ENCODE data around the gene GPC6. TPM values are rescaled to one million over a fixed set of nuclear protein-coding genes. Genes with fewer than 3 reads are reported as not detected.

Gene GPC6
- polyA plus RNA-seq, 6 donors from 2014 or later = not detected

DNA sequence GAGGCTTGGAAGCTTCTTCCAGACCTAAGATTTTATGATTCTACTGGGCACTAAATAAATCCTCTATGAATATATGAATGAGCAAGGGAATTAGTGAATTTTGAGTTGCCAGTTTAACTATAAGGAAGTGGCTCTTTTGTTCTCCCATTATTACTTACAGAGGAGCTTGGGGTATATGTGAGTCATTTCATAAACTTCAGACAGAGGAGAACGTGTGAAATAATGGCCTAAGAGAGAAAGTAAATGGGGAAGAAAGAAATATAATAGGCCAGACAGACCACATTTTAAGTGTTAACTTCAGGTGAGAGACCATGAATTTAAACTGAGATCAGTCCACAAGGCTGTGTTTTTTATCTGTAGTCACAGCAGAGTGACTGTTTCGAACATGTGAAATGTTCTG lies 570.9 kb downstream of the GPC6 start:
- Mint-ChIP-seq H3K4me1 (no peaks in the 10 kb centered on the region), H3K27me3 (no peaks in the 10 kb centered on the region)
- ATAC-seq (ENCODE audit: low read depth in 2 of 2) = no peak

DNA sequence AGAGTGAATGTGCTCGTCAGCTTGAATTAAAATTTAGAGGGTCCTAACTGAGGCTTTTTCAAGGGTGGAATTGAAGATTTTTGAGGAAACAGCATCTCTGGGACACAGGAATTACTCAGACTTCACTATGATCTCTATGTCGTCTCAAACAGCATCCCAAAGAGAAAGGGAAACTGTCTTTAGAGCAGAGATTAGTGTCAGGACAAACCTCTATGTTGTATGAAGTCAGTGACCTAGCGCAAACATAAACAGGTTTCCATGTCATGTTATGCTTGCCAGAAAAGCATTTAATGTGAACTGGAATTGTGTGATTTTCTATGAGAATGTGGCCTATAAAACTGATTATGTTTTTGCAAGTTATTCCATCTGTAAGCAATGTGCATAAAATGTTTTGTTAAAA lies 573.7 kb downstream of the GPC6 start:
- ATAC-seq (ENCODE audit: low read depth in 2 of 2) (no peak), DNase-seq (no peak)
- Mint-ChIP-seq H3K27ac (no peak overlapping the region), H3K36me3 (no peaks in the 10 kb centered on the region), H3K4me1 (no peaks in the 10 kb centered on the region), H3K9me3 (peaks cover 0 to 9% (median 0%) of the 10 kb centered on the region in 7 donors), H3K27me3 (no peaks in the 10 kb centered on the region), H3K4me3 (no peak overlapping the region)

More for the DNA sequence above, 570.9 kb downstream of the GPC6 start:
- H3K36me3 Mint-ChIP-seq = no peaks in the 10 kb centered on the region
- H3K9me3 Mint-ChIP-seq = peaks cover 0 to 6% (median 0%) of the 10 kb centered on the region in 7 donors
- no peak overlapping the region for H3K4me3 Mint-ChIP-seq
- no peak overlapping the region for H3K27ac Mint-ChIP-seq
- DNase-seq = no peak

DNA sequence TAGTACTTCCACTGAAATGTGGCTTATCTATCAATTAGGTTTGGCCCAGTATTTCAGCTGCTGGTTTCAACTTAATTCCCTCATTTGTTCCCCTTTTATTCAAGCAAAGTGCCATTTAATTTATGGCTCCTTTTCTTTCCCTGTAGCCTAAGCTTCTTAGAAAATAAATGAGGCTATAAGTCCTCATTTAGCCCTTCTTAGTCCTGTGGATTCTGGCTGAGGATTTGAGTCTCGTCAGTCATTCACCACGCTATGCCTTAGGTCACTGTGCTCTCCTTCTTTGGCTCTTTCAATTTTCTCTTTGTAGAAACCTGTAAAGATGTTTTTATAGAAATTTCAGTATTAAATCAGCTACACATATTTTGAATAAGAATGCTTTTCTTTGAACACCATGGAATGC lies 579.1 kb downstream of the GPC6 start:
- no peaks in the 10 kb centered on the region for H3K4me1 Mint-ChIP-seq
- no peaks in the 10 kb centered on the region for H3K27me3 Mint-ChIP-seq
- ATAC-seq (ENCODE audit: low read depth in 2 of 2) (no peak), DNase-seq (no peak)
- H3K9me3 Mint-ChIP-seq = peaks cover 0 to 3% (median 1%) of the 10 kb centered on the region in 7 donors
- H3K27ac Mint-ChIP-seq = no peak overlapping the region
- H3K36me3 Mint-ChIP-seq = no peaks in the 10 kb centered on the region
- no peak overlapping the region for H3K4me3 Mint-ChIP-seq

DNA sequence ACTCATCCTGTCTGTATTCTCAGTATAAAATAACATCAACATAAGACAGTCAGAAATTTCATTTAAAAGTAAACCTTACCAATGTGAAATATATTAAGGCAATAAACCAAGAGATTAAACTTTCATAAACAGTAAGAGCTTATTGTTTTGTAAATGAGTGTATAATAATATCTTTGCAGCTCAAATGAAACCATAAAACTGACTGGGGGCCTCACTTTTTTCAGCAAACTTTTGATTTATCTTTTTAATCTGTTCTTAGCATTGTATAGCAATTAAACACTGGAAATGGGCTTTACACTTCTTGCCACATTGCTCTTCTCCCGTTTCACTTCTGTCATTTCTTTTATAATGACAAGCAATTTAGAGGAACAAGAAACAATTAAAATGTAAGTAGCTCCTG lies 580.3 kb downstream of the GPC6 start:
- Mint-ChIP-seq H3K4me1 (no peaks in the 10 kb centered on the region), H3K4me3 (no peak overlapping the region), H3K9me3 (peaks cover 0 to 4% (median 1%) of the 10 kb centered on the region in 7 donors), H3K27me3 (no peaks in the 10 kb centered on the region), H3K27ac (no peak overlapping the region), H3K36me3 (no peaks in the 10 kb centered on the region)
- DNase-seq (no peak), ATAC-seq (ENCODE audit: low read depth in 2 of 2) (no peak)

DNA sequence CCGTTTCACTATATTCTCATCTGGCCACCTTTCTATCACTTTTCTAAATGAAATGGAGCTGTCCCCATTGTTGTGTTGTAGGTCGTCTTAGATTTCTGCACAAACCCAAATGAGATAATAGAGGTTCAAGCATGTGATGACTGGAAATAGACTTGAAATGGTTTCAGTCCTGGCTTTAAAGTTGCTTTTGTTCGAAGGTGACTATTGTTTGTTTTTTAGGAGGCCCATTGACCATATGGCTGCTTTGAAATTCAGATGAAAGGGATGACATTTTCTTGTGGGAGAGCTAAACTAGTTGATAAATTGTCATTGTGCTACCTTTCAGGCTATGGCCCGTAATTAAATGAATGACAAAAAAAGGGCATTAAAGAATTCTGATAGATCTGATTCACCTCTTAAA lies 583.7 kb downstream of the GPC6 start:
- H3K4me3 Mint-ChIP-seq = no peak overlapping the region
- no peaks in the 10 kb centered on the region for H3K36me3 Mint-ChIP-seq
- H3K4me1 Mint-ChIP-seq = no peaks in the 10 kb centered on the region
- no peak for DNase-seq
- no peaks in the 10 kb centered on the region for H3K27me3 Mint-ChIP-seq
- no peak for ATAC-seq (ENCODE audit: low read depth in 2 of 2)
- H3K9me3 Mint-ChIP-seq = peaks cover 0 to 3% (median 0%) of the 10 kb centered on the region in 7 donors
- no peak overlapping the region for H3K27ac Mint-ChIP-seq

DNA sequence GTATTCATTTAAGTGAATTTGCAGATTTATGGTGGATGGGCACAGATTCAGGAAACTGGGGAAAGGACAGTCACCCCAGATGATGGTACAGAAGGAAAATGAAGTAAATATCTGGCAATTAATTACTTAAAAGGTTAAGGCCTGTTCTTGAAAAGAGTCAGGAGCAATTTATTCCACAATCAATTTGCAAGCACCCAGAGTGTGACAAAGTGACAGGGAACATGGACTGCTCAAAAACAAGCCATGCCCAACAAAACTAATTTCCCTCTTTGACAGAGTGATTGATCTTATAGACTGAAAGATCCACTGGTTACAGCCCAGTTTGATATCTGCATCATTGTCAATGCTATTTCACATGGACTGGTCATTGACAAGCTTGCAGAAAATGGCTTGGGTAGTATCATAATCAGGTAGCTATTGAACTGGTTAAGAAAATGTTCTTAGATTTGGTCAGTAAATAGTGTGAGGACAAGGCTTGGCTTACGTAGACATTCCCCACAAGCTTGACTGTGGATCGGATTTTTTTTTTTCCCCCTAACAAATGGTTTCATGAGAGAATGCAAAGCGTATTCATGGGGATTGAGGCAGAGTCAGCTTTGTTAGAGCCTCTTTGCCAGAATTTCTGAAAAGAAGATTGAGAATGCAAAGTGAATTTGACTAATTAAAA lies 584.6 kb downstream of the GPC6 start:
- Mint-ChIP-seq H3K4me3 (no peak overlapping the region), H3K27me3 (no peaks in the 10 kb centered on the region), H3K9me3 (peaks cover 0 to 3% (median 0%) of the 10 kb centered on the region in 7 donors), H3K27ac (no peak overlapping the region), H3K36me3 (no peaks in the 10 kb centered on the region), H3K4me1 (no peaks in the 10 kb centered on the region)
- ATAC-seq (ENCODE audit: low read depth in 2 of 2) (no peak), DNase-seq (no peak)

DNA sequence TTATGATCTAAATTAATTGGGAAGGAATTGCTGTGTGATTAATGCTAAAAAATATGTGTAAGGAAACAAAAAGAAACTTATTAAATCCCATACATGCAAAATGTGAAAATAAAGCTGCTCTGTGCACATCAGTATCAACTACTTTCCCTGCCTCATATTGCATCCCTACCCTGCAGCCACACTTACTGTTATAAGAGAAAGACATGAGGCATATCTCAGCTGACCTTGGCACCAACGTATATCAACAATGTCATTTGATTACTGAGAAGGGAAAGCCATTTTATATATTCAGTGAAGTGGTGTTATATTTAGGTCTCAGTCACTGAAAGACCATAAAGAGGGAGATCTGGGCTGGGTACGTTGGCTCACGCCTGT lies 585.1 kb downstream of the GPC6 start:
- Mint-ChIP-seq H3K27ac (no peak overlapping the region), H3K9me3 (peaks cover 0 to 3% (median 0%) of the 10 kb centered on the region in 7 donors), H3K4me3 (no peak overlapping the region), H3K4me1 (no peaks in the 10 kb centered on the region), H3K27me3 (no peaks in the 10 kb centered on the region), H3K36me3 (no peaks in the 10 kb centered on the region)
- ATAC-seq (ENCODE audit: low read depth in 2 of 2) = no peak
- no peak for DNase-seq

DNA sequence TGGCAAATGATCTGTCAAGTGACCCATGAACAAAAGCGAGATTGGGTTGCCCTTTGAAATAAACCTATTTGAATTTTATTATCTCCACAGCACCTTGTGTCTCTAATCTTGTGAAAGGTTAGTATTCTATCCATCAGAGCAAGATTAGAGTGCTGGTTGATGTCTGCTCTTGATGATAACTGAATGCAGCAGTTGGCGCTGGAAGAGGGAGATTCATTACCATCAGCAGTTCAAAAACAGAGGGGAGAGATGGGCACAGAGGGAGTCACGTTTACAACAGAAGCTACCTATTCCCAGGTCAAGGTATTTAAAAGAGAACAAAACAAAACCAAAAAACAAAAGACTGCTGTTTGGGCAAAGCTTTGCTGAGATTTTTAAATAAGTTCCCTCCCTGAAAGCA lies 588.1 kb downstream of the GPC6 start:
- H3K9me3 Mint-ChIP-seq = peaks cover 0 to 4% (median 0%) of the 10 kb centered on the region in 7 donors
- no peaks in the 10 kb centered on the region for H3K4me1 Mint-ChIP-seq
- H3K4me3 Mint-ChIP-seq = no peak overlapping the region
- no peak for DNase-seq
- H3K36me3 Mint-ChIP-seq = no peaks in the 10 kb centered on the region
- no peak for ATAC-seq (ENCODE audit: low read depth in 2 of 2)
- H3K27ac Mint-ChIP-seq = no peak overlapping the region
- no peaks in the 10 kb centered on the region for H3K27me3 Mint-ChIP-seq

DNA sequence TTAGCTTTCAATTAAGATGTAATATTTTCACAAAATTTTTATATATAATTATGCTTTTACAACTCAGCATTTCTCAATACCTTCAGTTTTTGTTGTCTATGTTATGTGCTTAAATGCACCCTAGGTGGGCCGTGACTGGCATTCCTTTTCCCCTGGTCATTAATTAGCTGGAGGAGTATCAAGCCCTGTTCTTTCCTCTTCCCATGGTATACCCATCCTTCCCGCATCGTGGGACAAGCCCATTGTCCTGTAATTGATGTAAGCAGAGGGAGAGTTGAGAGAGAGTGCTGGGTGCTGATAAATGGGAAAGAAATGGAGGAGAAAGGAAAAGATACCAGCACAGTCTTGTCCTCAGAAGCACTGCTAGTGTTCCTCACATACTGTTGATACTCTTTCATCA lies 591.7 kb downstream of the GPC6 start:
- Mint-ChIP-seq H3K36me3 (no peaks in the 10 kb centered on the region), H3K27ac (no peak overlapping the region), H3K4me3 (no peak overlapping the region), H3K4me1 (no peaks in the 10 kb centered on the region), H3K27me3 (no peaks in the 10 kb centered on the region), H3K9me3 (peaks cover 0 to 2% (median 0%) of the 10 kb centered on the region in 7 donors)
- DNase-seq (no peak), ATAC-seq (ENCODE audit: low read depth in 2 of 2) (no peak)

DNA sequence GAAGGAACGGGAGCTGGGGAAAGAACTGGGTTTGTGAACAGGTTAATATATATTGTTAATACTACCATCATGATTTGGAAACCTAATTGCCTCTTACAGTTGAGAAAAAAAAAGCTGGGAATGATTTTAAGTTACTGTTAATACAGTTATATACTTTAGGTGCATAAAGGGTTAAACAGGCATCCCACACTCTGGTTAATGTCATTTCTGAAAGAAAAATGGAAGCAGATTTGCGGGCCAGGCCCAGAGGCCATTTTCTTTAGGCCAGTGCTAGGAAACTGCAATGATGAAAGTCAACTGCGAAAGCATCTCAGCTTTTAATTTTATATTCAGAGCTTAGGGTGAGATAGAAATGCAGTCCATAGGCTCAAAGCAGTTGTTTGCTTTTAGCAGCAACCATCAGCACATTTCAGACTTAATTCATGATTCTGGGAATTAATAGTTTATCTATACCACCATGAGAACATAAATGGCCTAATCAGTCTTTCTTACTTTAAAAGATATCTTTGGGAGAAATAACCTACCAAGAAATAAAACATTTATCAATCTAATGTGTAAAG lies 592.8 kb downstream of the GPC6 start:
- Mint-ChIP-seq H3K4me3 (no peak overlapping the region), H3K27me3 (no peaks in the 10 kb centered on the region), H3K4me1 (no peaks in the 10 kb centered on the region), H3K36me3 (no peaks in the 10 kb centered on the region), H3K9me3 (peaks cover 0 to 2% (median 0%) of the 10 kb centered on the region in 7 donors), H3K27ac (no peak overlapping the region)
- ATAC-seq (ENCODE audit: low read depth in 2 of 2) (no peak), DNase-seq (no peak)

DNA sequence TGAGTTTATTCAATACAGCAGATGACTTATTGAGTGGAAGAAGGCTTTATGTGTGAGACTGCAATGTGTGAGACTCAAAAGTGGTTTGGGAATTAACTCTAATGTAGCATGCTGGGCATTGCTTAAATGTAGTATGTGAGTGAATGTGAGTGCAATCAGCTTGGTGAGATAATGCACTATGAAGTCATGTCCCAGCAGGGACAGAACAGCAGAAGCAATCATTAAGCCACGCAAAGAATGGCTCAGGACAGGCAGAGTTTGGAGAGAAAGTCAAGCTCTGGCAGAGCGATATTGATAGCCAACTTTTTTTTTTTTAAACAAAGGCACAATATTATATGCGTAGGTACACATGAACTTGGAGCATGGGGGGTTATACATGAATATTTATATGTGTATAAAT lies 597.7 kb downstream of the GPC6 start:
- Mint-ChIP-seq H3K27ac (no peak overlapping the region), H3K27me3 (no peaks in the 10 kb centered on the region), H3K36me3 (no peaks in the 10 kb centered on the region), H3K4me3 (no peak overlapping the region), H3K9me3 (no peaks in the 10 kb centered on the region), H3K4me1 (no peaks in the 10 kb centered on the region)
- DNase-seq = no peak
- ATAC-seq (ENCODE audit: low read depth in 2 of 2) = no peak

DNA sequence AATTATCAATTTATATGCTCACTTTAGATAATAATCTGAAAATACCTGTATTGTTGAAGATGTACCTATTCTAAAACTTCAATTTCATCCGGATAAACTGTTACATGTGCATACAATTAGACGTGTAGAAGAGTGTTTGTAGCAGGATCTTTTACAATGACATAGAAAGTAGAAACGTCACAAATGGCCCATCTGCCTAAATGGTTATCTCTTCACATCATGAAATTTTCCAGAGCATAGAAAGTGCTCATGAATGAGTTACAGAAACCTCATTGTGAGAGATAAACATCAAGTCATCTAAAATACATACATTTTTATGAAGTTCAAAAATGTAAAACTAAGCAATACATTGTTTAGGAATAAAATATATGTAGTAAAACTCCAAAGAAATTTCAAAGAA lies 607.4 kb downstream of the GPC6 start:
- Mint-ChIP-seq H3K4me3 (no peak overlapping the region), H3K27ac (peak overlapping the region in 1 of 6 donors; percentile 12), H3K9me3 (peaks cover 0 to 17% (median 1%) of the 10 kb centered on the region in 7 donors), H3K27me3 (no peaks in the 10 kb centered on the region), H3K4me1 (no peaks in the 10 kb centered on the region), H3K36me3 (no peaks in the 10 kb centered on the region)
- DNase-seq = no peak
- no peak for ATAC-seq (ENCODE audit: low read depth in 2 of 2)

DNA sequence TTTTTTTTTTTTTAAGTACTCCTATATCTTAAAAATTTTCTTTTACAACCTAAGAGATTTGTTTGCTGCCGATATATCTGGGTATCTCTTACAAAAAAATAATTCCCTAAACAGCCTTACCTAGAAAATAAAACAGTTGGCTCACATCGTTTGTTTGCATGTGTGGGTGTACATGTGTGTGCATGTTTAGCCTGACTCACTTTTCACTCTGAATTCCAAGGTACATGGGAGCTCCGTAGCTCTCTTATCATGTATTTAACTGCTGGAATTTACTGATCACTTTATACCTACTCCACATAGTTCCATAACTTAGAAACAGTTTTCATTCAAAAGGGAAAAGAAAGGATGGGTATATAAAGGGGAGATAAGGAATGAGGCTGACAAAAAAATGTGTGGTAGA lies 616.5 kb downstream of the GPC6 start:
- Mint-ChIP-seq H3K4me3 (no peak overlapping the region), H3K27me3 (no peaks in the 10 kb centered on the region), H3K9me3 (peaks cover 0 to 13% (median 2%) of the 10 kb centered on the region in 7 donors), H3K4me1 (no peaks in the 10 kb centered on the region), H3K36me3 (no peaks in the 10 kb centered on the region), H3K27ac (no peak overlapping the region)
- DNase-seq (no peak), ATAC-seq (ENCODE audit: low read depth in 2 of 2) (no peak)

DNA sequence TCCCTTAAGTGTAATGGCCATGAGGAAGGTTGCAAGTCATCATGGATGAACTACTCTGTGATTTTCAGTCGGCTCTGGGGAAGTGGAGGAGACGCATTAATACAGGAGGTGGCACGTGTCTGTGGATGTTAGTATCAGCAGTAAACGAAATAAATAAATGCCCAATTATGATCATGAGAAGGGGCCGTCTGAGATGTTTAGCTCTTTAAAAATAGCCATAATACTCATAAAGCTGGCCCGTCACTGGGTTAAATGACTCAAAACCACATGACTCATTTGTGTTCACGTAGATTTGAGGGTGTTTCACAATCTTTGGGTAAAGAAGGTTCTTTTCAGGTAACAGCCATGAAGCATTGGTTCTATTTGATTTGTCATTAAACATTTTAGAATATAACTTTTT lies 620.6 kb downstream of the GPC6 start:
- ATAC-seq (ENCODE audit: low read depth in 2 of 2) (no peak), DNase-seq (no peak)
- Mint-ChIP-seq H3K27me3 (no peaks in the 10 kb centered on the region), H3K4me3 (no peak overlapping the region), H3K4me1 (no peaks in the 10 kb centered on the region), H3K36me3 (no peaks in the 10 kb centered on the region), H3K9me3 (peaks cover 0 to 6% (median 4%) of the 10 kb centered on the region in 7 donors), H3K27ac (peak overlapping the region in 1 of 6 donors; percentile 4)
